ENCODE data around the gene BCKDHB.
"Not testable (repeated sequence)": the region's sequence is repeated elsewhere in the genome, so short reads cannot be mapped to it uniquely, and the experiment has no call there.

GRCh38 chr6:80211890-80212289 is 105.4 kb downstream of the BCKDHB start:
- TF ChIP-seq, protein P1, sequence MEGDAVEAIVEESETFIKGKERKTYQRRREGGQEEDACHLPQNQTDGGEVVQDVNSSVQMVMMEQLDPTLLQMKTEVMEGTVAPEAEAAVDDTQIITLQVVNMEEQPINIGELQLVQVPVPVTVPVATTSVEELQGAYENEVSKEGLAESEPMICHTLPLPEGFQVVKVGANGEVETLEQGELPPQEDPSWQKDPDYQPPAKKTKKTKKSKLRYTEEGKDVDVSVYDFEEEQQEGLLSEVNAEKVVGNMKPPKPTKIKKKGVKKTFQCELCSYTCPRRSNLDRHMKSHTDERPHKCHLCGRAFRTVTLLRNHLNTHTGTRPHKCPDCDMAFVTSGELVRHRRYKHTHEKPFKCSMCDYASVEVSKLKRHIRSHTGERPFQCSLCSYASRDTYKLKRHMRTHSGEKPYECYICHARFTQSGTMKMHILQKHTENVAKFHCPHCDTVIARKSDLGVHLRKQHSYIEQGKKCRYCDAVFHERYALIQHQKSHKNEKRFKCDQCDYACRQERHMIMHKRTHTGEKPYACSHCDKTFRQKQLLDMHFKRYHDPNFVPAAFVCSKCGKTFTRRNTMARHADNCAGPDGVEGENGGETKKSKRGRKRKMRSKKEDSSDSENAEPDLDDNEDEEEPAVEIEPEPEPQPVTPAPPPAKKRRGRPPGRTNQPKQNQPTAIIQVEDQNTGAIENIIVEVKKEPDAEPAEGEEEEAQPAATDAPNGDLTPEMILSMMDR (IDR thresholded peaks at IDR 0.05 in 8 of 11, conservative IDR thresholded peaks at IDR 0.05 in 3 of 11) = not testable (repeated sequence)
- TF ChIP-seq POLR2A (IDR thresholded peaks at IDR 0.05) = not testable (repeated sequence)
